DOHH2 (cell line): ENCODE measurements around the gene CSMD2.

Source experiments
- H3F3A ChIP-seq: fragments of 200-600 bp; sonication (generic), shearing (Covaris generic); 2 replicates; pipeline ENCODE4 v1.6.0; 2016; ENCODE audit warnings: antibody characterized with exemption, mild to moderate bottlenecking; ENCODE audit not compliant: control insufficient read depth, insufficient read depth
- H3K27ac ChIP-seq: fragments of 200-600 bp; sonication (generic); 2 replicates; pipeline ENCODE4 v1.5.1; 2014; ENCODE audit warnings: low read depth, mild to moderate bottlenecking, low read length, moderate library complexity
- H3K27me3 ChIP-seq: fragments of 200-600 bp; sonication (generic); 2 replicates; pipeline ENCODE4 v1.6.1; 2014; ENCODE audit warnings: mild to moderate bottlenecking, low read length, mixed read lengths; ENCODE audit not compliant: control insufficient read depth
- H3K36me3 ChIP-seq: fragments of 200-600 bp; sonication (generic); 2 replicates; pipeline ENCODE4 v1.6.1; 2014; ENCODE audit warnings: mild to moderate bottlenecking, low read length, moderate library complexity, mixed read lengths; ENCODE audit not compliant: control insufficient read depth
- H3K4me1 ChIP-seq: fragments of 200-600 bp; sonication (generic); 2 replicates; pipeline ENCODE4 v1.6.1; 2014; ENCODE audit warnings: mild to moderate bottlenecking, low read length, mixed read lengths; ENCODE audit not compliant: control insufficient read depth
- H3K4me2 ChIP-seq: fragments of 200-600 bp; sonication (generic); 2 replicates; pipeline ENCODE4 v1.6.0; 2014; ENCODE audit warnings: mild to moderate bottlenecking, low read length, moderate library complexity
- H3K4me3 ChIP-seq: fragments of 200-600 bp; sonication (generic); 2 replicates; pipeline ENCODE4 v1.5.1; 2014; ENCODE audit warnings: mild to moderate bottlenecking, low read length, mixed read lengths
- H3K79me2 ChIP-seq: fragments of 200-600 bp; sonication (generic); 2 replicates; pipeline ENCODE4 v1.6.1; 2014; ENCODE audit warnings: mild to moderate bottlenecking, low read length, mixed read lengths; ENCODE audit not compliant: control insufficient read depth
- H3K9me2 ChIP-seq: fragments of 200-600 bp; sonication (generic); replicated peaks from 2 replicates; pipeline ENCODE4 v1.6.1; 2014; ENCODE audit warnings: mild to moderate bottlenecking, low read length, mixed read lengths; ENCODE audit not compliant: control insufficient read depth
- H3K9me3 ChIP-seq: fragments of 200-600 bp; sonication (generic); 2 replicates; pipeline ENCODE4 v1.6.1; 2014; ENCODE audit warnings: antibody characterized with exemption, low read length, mixed read lengths; ENCODE audit not compliant: control insufficient read depth, insufficient read depth
- H4K20me1 ChIP-seq: fragments of 200-600 bp; sonication (generic); 2 replicates; pipeline ENCODE4 v1.6.0; 2014; ENCODE audit warnings: low read depth, mild to moderate bottlenecking, antibody characterized with exemption, low read length, moderate library complexity; ENCODE audit not compliant: control insufficient read depth, insufficient read depth
- CTCF ChIP-seq: fragments of 200-600 bp; sonication (generic); IDR thresholded peaks from one replicate; pipeline ENCODE4 v1.5.1; 2014; ENCODE audit warnings: antibody characterized with exemption, mild to moderate bottlenecking, low read depth, low read length; ENCODE audit not compliant: poor library complexity, severe bottlenecking
- EZH2phosphoT487 ChIP-seq: fragments of 200-600 bp; sonication (generic); IDR thresholded peaks from 2 replicates; pipeline ENCODE4 v1.6.1; 2017; ENCODE audit warnings: borderline replicate concordance, mild to moderate bottlenecking, antibody characterized with exemption, low read length, moderate library complexity, mixed read lengths

Gene CSMD2

GRCh38 chr1:33622757-33623156, 542.3 kb downstream of the CSMD2 start:
- Histone ChIP-seq H3F3A (no peaks in the 10 kb centered on the region), H3K4me2 (no peak overlapping the region), H3K79me2 (no peaks in the 10 kb centered on the region), H3K4me1 (no peaks in the 10 kb centered on the region), H3K4me3 (no peak overlapping the region), H3K27ac (no peak overlapping the region), H4K20me1 (no peaks in the 10 kb centered on the region), H3K9me3 (no peaks in the 10 kb centered on the region), H3K27me3 (0 out of 2 replicates have a peak, but pooled peaks cover 5% of the 10 kb centered on the region), H3K36me3 (no peaks in the 10 kb centered on the region), H3K9me2 (no peaks in the 10 kb centered on the region)
- TF ChIP-seq EZH2phosphoT487 (no peak), CTCF (no peak)

GRCh38 chr1:33618636-33619035, 546.4 kb downstream of the CSMD2 start:
- H3K79me2 ChIP-seq: no peaks in the 10 kb centered on the region
- no peaks in the 10 kb centered on the region for H4K20me1 ChIP-seq
- 0 out of 2 replicates have a peak, but pooled peaks cover 11% of the 10 kb centered on the region for H3K27me3 ChIP-seq

GRCh38 chr1:33617451-33617850, 547.6 kb downstream of the CSMD2 start:
- Histone ChIP-seq H3K4me2 (no peak overlapping the region), H3K27me3 (0 out of 2 replicates have a peak, but pooled peaks cover 13% of the 10 kb centered on the region), H3K27ac (no peak overlapping the region), H4K20me1 (no peaks in the 10 kb centered on the region), H3F3A (no peaks in the 10 kb centered on the region), H3K4me1 (no peaks in the 10 kb centered on the region), H3K9me3 (no peaks in the 10 kb centered on the region), H3K9me2 (no peaks in the 10 kb centered on the region), H3K79me2 (no peaks in the 10 kb centered on the region), H3K36me3 (no peaks in the 10 kb centered on the region), H3K4me3 (no peak overlapping the region)
- TF ChIP-seq CTCF: no peak
- TF ChIP-seq EZH2phosphoT487: no peak

More at GRCh38 chr1:33618636-33619035, 546.4 kb downstream of the CSMD2 start:
- TF ChIP-seq CTCF (no peak), EZH2phosphoT487 (no peak)
- H3K9me3 ChIP-seq: no peaks in the 10 kb centered on the region
- no peaks in the 10 kb centered on the region for H3K4me1 ChIP-seq
- H3K4me3 ChIP-seq: no peak overlapping the region
- no peaks in the 10 kb centered on the region for H3F3A ChIP-seq
- no peaks in the 10 kb centered on the region for H3K36me3 ChIP-seq
- no peak overlapping the region for H3K4me2 ChIP-seq
- no peaks in the 10 kb centered on the region for H3K9me2 ChIP-seq
- H3K27ac ChIP-seq: no peak overlapping the region
